D341Med (cell line): ENCODE data around the gene KLHL25.

Experiments
- DNase-seq: peaks from one replicate; pipeline ENCODE4 v3.0.0; 2012; ENCODE audit warnings: low spot score

KLHL25 gene

GRCh38 chr15:85745023-85745422 is 49.7 kb downstream of the KLHL25 start:
- DNase-seq = no peak

- DNase-seq = no peak
These were observed 50.1 kb downstream of the KLHL25 start for GRCh38 chr15:85744579-85744978.

GRCh38 chr15:85743392-85744055 is 51.2 kb downstream of the KLHL25 start:
- DNase-seq = no peak

- DNase-seq = no peak
These were observed 52.4 kb downstream of the KLHL25 start for GRCh38 chr15:85742186-85742821.

- no peak for DNase-seq
These were observed 53.1 kb downstream of the KLHL25 start for GRCh38 chr15:85741662-85742061.

GRCh38 chr15:85741021-85741421 is 53.7 kb downstream of the KLHL25 start:
- no peak for DNase-seq

- DNase-seq = no peak
These were observed 57.7 kb downstream of the KLHL25 start for GRCh38 chr15:85737061-85737460.

GRCh38 chr15:85733416-85733815 is 61.3 kb downstream of the KLHL25 start:
- DNase-seq = no peak

- peak; percentile 72 for DNase-seq
These were observed 64.5 kb downstream of the KLHL25 start for GRCh38 chr15:85730001-85730820.

GRCh38 chr15:85727068-85727467 is 67.7 kb downstream of the KLHL25 start:
- no peak for DNase-seq

- DNase-seq = no peak
These were observed 68.3 kb downstream of the KLHL25 start for GRCh38 chr15:85726454-85726853.

GRCh38 chr15:85725564-85725963 is 69.2 kb downstream of the KLHL25 start:
- no peak for DNase-seq

- no peak for DNase-seq
These were observed 69.7 kb downstream of the KLHL25 start for GRCh38 chr15:85725019-85725418.

- DNase-seq = no peak
These were observed 70.5 kb downstream of the KLHL25 start for GRCh38 chr15:85723960-85724945.

- no peak for DNase-seq
These were observed 72.2 kb downstream of the KLHL25 start for GRCh38 chr15:85722374-85723152.

- no peak for DNase-seq
These were observed 75.7 kb downstream of the KLHL25 start for GRCh38 chr15:85718981-85719380.

GRCh38 chr15:85718271-85718971 is 76.3 kb downstream of the KLHL25 start:
- no peak for DNase-seq

GRCh38 chr15:85717212-85717611 is 77.5 kb downstream of the KLHL25 start:
- DNase-seq = no peak

GRCh38 chr15:85716261-85716660 is 78.5 kb downstream of the KLHL25 start:
- no peak for DNase-seq

GRCh38 chr15:85711580-85712192 is 83.0 kb downstream of the KLHL25 start:
- DNase-seq = no peak
